NCI-H774 (cell line): ENCODE results near the gene PALS2.

ENCODE experiments used
- DNase-seq: peaks from one replicate; lab custom pipeline; 2025; lab: John Stamatoyannopoulos, UW

The PALS2 gene

GRCh38 chr7:24591152-24591551, 17.9 kb downstream of the PALS2 start:
- no peak for DNase-seq

GRCh38 chr7:24595671-24596418, 22.6 kb downstream of the PALS2 start:
- DNase-seq = no peak

- DNase-seq = no peak
Measured at GRCh38 chr7:24597014-24597413, 23.8 kb downstream of the PALS2 start.

GRCh38 chr7:24601600-24601999, 28.3 kb downstream of the PALS2 start:
- DNase-seq = no peak

GRCh38 chr7:24602860-24603456, 29.7 kb downstream of the PALS2 start:
- DNase-seq = no peak

- no peak for DNase-seq
Measured at GRCh38 chr7:24604630-24605029, 31.4 kb downstream of the PALS2 start.

GRCh38 chr7:24608504-24608903, 35.3 kb downstream of the PALS2 start:
- DNase-seq = no peak

- no peak for DNase-seq
Measured at GRCh38 chr7:24609059-24609458, 35.8 kb downstream of the PALS2 start.

- no peak for DNase-seq
Measured at GRCh38 chr7:24609570-24609969, 36.3 kb downstream of the PALS2 start.

GRCh38 chr7:24611130-24611529, 37.9 kb downstream of the PALS2 start:
- DNase-seq = no peak

- no peak for DNase-seq
Measured at GRCh38 chr7:24617957-24618616, 44.8 kb downstream of the PALS2 start.

- no peak for DNase-seq
Measured at GRCh38 chr7:24619978-24620377, 46.7 kb downstream of the PALS2 start.

- no peak for DNase-seq
Measured at GRCh38 chr7:24622646-24623182, 49.5 kb downstream of the PALS2 start.
